ENCODE data around the gene NKX2-8. TPM values are rescaled to one million over a fixed set of nuclear protein-coding genes. Genes with fewer than 3 reads are reported as not detected.

The NKX2-8 gene
- total RNA-seq, 1 experiment from 2014 or later = not detected

DNA sequence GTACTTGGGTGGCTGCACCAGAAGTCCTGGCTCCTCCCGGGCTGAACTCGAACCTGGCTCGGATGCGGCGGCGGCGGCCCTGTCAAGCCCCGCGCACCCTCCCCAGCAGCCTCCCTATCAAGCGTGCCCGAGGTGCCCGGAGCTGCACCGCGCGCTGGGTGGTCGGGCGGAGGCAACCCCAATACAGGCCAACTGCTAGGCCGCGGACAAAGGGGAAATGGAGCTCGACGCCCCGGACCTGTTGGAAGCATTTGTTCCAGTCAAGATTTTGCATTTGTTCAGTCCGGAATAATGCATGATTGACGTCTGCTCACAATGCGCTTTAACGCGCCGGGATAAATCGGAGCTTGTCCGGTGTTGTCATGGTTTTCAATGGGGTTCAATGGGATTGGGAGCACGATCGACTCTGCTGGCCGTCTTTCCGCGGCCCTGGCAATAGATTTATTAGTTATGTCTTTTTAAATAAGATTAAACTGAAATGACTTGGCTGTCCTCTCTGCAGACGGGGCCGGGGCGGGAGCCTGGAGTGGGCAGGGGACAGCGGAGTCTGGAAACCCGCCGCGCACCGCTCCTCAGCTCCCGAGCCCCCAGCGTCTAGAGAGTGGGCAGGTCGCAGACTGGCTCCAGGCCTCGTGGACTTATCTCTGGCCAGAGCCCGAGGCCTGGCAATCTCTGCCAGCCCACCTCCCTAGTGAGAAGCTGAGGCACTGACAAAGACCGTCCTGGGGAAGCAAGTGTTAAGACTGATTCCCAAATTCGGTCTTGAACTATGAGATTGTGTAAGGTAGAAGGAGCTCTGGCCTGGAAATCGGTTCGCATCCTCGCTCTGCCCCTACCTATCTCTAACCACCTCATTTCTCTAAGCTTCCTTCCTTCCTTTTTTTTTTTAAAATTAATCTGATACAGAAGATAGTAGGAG is 1.7 kb upstream of the NKX2-8 start:
- Histone ChIP-seq H3K56ac (ENCODE audit: insufficient read length, low read depth, low read length) (no peak overlapping the region), H3K79me2 (ENCODE audit: insufficient read depth, low read length) (no peaks in the 10 kb centered on the region), H4K8ac (replicated peaks; ENCODE audit: insufficient read length, low read depth, low read length) (no peak overlapping the region), H3K4me2 (ENCODE audit: insufficient read depth, insufficient read length, low read length) (no peak overlapping the region), H2BK20ac (ENCODE audit: low read depth, low read length, poor library complexity, severe bottlenecking) (no peak overlapping the region), H3K23me2 (ENCODE audit: insufficient read length, low read depth, low read length, poor library complexity, severe bottlenecking) (peaks cover 15% of the 10 kb centered on the region), H4K20me1 (ENCODE audit: control insufficient read depth, insufficient read depth, insufficient read length) (peaks cover 4% of the 10 kb centered on the region), H4K91ac (ENCODE audit: insufficient read length, low read depth, low read length) (no peak overlapping the region), H3K27ac (ENCODE audit: insufficient read length, low read depth, low read length) (no peak overlapping the region), H3K14ac (ENCODE audit: insufficient read depth, low read length) (no peak overlapping the region), H3K23ac (ENCODE audit: insufficient read length, low read depth, low read length) (no peak overlapping the region), H2BK12ac (ENCODE audit: insufficient read length, low read depth, low read length) (no peak overlapping the region), H3K4ac (ENCODE audit: low read depth, low read length) (no peak overlapping the region), H3K18ac (ENCODE audit: insufficient read length, low read depth, low read length) (no peak overlapping the region), H4K5ac (ENCODE audit: insufficient read length, low read depth, low read length) (no peak overlapping the region), H3K9me3 (ENCODE audit: control insufficient read depth, low read depth, low read length) (no peaks in the 10 kb centered on the region), H3K27me3 (ENCODE audit: insufficient read depth, low read length) (peaks cover 83% of the 10 kb centered on the region), H2BK120ac (ENCODE audit: low read depth, low read length, poor library complexity, severe bottlenecking) (no peak overlapping the region), H2AK5ac (ENCODE audit: insufficient read length, low read length) (no peak overlapping the region), H2BK15ac (ENCODE audit: low read depth, low read length) (no peak overlapping the region; the same call in 1 of the 2 replicates), H2BK5ac (ENCODE audit: insufficient read length, low read length) (no peak overlapping the region), H3T11ph (ENCODE audit: low read length) (no peak overlapping the region), H2AFZ (ENCODE audit: low read length) (no peak overlapping the region), H3K4me1 (ENCODE audit: insufficient read depth, low read length) (no peaks in the 10 kb centered on the region), H3K79me1 (ENCODE audit: insufficient read depth, low read depth, low read length, poor library complexity, severe bottlenecking) (no peaks in the 10 kb centered on the region), H3K9ac (ENCODE audit: extremely low read depth, insufficient read length, low read length) (no peak overlapping the region)
- peaks cover 2 to 23% of the 10 kb centered on the region in 2 experiments; a peak in 3 of 4 replicates for H3K4me1 Mint-ChIP-seq
- H3K9me3 Mint-ChIP-seq = peaks cover 0 to 1% of the 10 kb centered on the region in 2 experiments; a peak in 1 of 5 replicates
- no peaks in the 10 kb centered on the region; a peak in 1 of 7 replicates for H3K36me3 Mint-ChIP-seq (ENCODE audit: insufficient read depth in 1 of 3, low read depth in 3 of 3)
- no CpG with 5 or more reads among the region's 53 CpGs for WGBS (ENCODE audit: extremely low coverage, insufficient read length, low lambda C conversion rate)
- no peak overlapping the region for H3K27ac Mint-ChIP-seq
- H3K27me3 Mint-ChIP-seq (ENCODE audit: low read depth) = peaks cover 80% of the 10 kb centered on the region
- no peak for DNase-seq
- TF ChIP-seq, protein P1, sequence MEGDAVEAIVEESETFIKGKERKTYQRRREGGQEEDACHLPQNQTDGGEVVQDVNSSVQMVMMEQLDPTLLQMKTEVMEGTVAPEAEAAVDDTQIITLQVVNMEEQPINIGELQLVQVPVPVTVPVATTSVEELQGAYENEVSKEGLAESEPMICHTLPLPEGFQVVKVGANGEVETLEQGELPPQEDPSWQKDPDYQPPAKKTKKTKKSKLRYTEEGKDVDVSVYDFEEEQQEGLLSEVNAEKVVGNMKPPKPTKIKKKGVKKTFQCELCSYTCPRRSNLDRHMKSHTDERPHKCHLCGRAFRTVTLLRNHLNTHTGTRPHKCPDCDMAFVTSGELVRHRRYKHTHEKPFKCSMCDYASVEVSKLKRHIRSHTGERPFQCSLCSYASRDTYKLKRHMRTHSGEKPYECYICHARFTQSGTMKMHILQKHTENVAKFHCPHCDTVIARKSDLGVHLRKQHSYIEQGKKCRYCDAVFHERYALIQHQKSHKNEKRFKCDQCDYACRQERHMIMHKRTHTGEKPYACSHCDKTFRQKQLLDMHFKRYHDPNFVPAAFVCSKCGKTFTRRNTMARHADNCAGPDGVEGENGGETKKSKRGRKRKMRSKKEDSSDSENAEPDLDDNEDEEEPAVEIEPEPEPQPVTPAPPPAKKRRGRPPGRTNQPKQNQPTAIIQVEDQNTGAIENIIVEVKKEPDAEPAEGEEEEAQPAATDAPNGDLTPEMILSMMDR (conservative IDR thresholded peaks at IDR 0.05) = no peak
- H3K4me3 Mint-ChIP-seq = peak overlapping the region in 1 of 2 experiments; percentile 36; a peak in 1 of 5 replicates

Measured in H9 (cell line).